ENCODE data around the gene RAX.

Gene RAX

GRCh38 chr18:59272891-59273758 lies at the start of gene RAX:
Gene RAX, minus strand, starts transcription at chr18:59273454. Its CDS starts 248 bp downstream, at chr18:59273206.
- no peak for DNase-seq (ENCODE audit: low read depth)

DNA sequence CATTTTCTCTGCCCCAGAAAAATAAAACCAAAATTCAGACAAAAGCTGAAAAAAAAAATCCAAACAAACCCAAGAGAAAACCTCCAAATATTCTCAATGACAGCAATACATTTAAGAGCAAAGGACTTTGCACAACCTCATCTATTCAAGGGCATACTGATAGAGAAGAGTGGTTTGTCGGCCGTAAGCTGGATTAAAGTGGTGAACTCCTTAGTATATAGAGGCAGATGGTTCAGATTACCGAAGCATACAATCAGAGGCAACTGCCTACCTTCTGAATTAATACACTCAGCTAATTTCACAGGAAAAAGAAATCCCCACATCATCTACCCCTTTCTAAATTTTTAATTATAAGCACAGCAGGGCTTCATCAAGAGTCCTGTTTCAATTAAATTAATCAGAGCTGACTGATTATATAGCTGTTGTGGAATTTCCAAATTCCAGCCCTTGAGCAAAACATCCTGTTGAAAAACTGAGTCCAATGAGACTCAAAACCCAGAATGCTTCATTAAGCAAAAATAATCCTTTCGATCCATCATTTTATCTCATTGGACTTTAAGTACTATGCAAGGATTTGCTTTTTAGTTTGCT lies 45.3 kb upstream of the RAX start, which contains the start of gene CPLX4:
Gene CPLX4, minus strand, starts transcription at position 190 of the 591 bp plus-strand sequence. Its CDS starts 187 bp downstream, at position 3.
- DNase-seq (ENCODE audit: low read depth), result no peak

- no peak for DNase-seq (ENCODE audit: low read depth)
These were observed 38.4 kb upstream of the RAX start for GRCh38 chr18:59311631-59312030.

DNA sequence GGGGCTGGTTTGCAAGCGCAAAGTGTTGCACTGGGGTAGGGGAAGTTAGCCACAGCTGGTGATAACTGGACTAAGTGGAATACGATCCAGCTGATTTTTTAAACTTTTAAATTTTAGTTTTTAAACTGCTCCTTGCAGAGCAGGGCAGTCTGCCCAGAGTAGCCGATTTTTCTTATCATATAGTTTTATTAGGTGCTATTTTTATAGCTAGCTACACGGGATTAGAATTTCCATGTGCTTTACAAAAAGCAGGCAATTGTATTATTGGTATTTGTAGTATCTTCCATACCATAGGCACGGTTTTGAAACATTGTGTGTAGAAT lies 35.6 kb upstream of the RAX start:
- no peak for DNase-seq (ENCODE audit: low read depth)

GRCh38 chr18:59308248-59308937 lies 35.1 kb upstream of the RAX start:
- peak; percentile 54 for DNase-seq (ENCODE audit: low read depth)

DNA sequence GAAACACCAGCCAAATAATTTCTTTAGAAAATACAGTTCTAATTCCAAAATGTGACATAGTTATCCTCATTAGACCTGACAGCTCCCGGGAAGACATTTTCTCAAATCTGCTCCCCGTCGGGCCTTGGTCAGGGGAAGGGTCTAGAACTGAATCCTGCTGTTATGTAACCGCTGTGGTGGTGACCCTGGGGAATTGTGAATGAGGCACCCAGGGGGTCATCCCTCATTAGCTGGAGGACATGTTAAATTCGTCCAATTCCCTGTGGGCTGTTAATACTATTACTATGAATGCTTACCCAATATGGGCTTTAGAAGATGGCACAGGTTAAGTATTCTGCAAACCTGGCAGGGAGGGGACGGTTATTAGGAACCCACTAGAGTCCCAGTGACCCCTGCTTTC lies 33.4 kb upstream of the RAX start:
- DNase-seq (ENCODE audit: low read depth), result no peak

- no peak for DNase-seq (ENCODE audit: low read depth)
These were observed 32.0 kb upstream of the RAX start for GRCh38 chr18:59305295-59305694.

DNA sequence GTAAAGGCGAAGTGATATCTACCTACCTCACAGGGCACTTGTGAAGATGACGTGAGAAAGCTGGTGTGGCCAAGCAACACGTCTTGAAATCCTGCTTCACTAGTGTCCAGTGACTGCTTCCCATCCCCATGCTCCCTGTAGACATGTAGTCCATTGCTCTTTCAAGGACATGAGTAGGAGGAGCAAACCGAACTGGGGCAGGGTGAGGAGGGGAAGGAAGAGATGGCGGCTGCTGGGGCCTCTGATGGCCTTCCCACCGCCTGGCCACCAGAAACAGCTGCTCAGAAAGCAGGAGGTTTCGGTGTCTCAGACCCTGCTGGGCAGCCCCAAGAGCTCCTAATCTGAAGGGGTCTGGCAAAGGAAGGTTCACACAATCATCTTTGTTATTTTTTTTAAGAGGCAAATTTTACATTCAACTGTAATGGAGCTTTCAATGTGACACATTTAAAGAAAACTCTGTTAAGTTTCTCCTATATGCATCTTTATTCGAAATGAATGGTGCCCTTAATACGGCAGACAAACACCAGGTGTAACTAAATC lies 30.5 kb upstream of the RAX start:
- no peak for DNase-seq (ENCODE audit: low read depth)

GRCh38 chr18:59303006-59303405 lies 29.8 kb upstream of the RAX start:
- DNase-seq (ENCODE audit: low read depth), result no peak

- no peak for DNase-seq (ENCODE audit: low read depth)
These were observed 28.7 kb upstream of the RAX start for GRCh38 chr18:59301929-59302328.

DNA sequence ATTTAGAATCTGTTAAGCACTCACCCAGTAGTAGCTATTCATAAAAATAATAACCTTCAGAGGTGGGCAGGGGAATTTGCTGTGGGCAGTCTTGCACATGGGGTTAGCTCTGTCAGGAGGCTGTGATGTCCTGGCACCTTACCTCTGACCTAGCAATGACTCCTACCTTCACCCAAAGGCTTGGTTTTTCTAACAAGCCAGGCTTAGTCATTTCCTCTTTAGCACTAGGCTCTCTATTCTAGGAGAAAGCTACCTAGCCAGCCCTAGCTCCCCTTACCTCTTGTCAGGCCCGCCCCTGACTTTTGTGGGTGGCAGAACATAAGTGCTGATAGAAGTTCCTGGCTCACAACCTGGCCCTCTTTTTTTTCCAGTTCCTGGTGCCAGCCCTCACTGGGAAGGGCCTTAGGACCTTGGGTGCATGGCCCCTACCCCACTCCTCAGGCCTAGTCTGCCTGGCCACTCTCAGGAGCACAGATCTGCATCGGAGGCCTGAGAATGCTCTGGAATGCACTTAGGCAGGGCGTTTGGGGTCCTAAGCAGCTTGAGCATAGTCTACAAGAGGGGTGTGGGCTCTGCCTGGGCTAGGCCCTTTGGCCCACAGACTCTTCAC lies 27.5 kb upstream of the RAX start:
- DNase-seq (ENCODE audit: low read depth), result no peak

DNA sequence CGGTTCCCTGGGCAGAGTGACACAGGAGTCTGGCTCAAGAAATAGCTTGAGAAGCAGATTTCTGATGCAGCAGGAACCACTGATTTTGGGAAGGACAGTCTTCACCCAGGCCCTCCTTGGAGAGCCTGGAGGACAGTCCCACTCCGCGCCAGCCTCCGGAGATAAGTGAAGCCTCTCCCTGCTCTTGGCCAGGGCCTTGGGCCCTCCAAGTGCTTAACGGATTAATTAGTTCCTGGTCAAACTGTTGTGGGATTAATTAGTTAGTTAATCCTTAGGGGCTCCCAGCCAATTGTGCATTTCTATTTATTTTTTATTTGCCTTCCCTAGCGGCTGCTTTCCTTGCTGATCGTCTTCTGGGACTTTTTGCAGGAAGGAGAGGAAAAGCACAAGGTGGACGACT lies 25.6 kb upstream of the RAX start:
- no peak for DNase-seq (ENCODE audit: low read depth)

- DNase-seq (ENCODE audit: low read depth), result no peak
These were observed 20.1 kb upstream of the RAX start for GRCh38 chr18:59293317-59293716.

GRCh38 chr18:59286341-59286740 lies 13.1 kb upstream of the RAX start:
- no peak for DNase-seq (ENCODE audit: low read depth)

DNA sequence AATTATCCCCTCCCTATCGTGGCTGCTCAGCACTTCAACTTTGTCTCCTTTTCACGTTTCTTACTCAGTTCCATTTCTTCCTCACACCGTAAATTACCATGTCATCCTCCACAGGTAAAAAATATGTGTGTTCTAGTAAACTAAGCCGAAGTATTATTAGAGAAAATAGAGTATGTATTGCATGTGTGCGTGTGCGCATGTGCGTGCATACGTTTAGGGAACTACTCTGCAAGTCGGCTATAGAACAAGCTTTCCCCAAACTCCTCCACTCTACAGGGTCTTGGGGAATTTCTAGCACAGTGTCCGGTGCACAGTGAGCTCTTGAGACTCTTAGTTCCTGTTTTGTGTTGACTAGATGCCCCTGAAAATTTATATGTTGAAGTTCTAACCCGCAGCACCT lies 9.1 kb upstream of the RAX start:
- DNase-seq (ENCODE audit: low read depth), result no peak

- DNase-seq (ENCODE audit: low read depth), result no peak
These were observed 6.5 kb upstream of the RAX start for GRCh38 chr18:59279722-59280121.

GRCh38 chr18:59279193-59279592 lies 5.9 kb upstream of the RAX start:
- DNase-seq (ENCODE audit: low read depth), result no peak

DNA sequence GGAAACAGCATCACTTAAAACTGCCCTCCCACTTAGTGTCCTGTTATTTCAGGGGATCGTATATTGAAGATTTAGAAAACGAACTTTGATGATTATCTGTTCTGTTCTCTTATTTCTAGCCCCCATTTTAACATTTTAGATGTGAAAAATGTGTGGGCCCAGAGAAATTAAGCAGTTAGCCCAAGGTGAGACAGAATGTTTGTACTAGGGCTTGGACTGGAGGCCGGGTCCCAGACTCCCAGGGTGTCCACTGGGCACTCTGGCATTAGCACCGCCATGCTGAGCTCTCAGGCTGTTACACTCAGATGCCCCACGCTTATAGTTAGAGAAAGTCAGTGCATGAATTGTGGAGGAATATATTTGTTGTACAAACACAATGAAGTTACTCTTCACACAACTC lies 5.5 kb upstream of the RAX start:
- no peak for DNase-seq (ENCODE audit: low read depth)

DNA sequence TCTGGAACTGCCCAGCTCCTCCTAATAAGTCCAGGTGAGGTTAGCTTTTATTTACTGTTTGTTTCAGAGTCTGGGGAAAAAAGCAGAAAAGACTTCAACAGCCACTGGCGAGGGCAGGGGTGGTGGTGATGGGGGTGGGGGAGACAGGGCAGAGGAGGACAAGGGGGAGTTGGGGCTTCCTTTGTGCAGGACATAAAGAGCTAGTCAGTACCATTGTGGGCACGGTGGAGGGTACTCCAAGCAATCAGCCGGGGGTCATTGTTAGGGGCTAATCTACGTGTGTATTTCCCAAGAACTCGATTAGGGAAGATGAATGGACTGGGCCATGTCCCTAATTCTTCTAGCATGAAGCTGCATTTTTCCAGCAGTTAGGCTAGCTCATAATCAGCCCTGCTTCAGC lies 2.8 kb upstream of the RAX start:
- no peak for DNase-seq (ENCODE audit: low read depth)

DNA sequence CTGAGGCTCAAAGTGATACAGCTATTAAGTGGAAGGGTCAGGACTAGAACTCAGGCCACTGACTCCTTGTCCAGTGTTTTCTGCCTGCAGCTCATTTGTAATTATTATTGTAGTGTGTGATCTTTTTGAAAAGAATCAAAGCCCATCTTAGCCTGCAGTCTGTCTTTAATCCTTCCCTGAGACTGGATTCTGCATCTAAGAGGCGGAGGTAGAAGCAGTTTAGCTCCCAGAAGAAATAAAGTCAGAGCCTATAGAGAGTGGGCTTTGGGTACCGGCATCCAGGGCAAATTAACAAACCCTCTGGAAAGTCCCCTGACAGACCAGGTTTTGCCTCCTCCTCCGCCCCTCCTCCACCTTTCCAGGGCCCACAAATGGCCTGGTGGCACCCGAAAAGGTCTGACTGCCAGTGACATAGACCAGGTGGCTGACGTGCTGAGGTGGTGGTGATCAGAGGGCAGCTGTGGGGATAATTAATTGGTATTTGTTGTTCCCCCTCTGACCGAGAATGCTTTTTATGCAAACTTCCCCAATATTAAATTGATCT lies 2.2 kb upstream of the RAX start:
- no peak for DNase-seq (ENCODE audit: low read depth)

DNA sequence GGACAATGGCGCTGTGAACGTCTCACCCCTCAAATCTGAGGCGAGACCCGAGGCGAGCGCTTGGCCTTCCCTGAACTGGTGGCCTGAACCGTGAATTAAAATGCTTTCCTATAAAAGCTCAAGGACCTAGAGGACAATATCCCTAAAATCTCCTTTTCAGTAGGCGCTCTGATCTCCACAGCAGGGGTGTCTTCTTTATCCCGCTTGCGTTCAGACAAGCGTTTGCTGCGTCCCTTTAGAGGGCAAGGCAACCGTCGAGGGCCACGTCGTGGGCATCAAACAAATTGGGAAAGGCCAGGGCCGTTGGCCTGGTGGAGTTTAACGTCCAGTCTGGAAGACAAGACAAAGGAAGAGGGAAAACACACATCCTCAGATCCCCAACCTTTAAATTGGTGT lies 1.3 kb upstream of the RAX start:
- DNase-seq (ENCODE audit: low read depth), result no peak

Data from activated T-helper 9 cell treated with anti-CD3 and anti-CD28 coated beads, Interleukin-2, amount 50 U/mL, for 16 hours (primary cell).